HG03432 (cell line): ENCODE results near the gene NLRP10.
"Not testable (repeated sequence)": the region's sequence is repeated elsewhere in the genome, so short reads cannot be mapped to it uniquely, and the experiment has no call there.

Source experiments
- ATAC-seq: cut with Tn5 transposase; IDR thresholded peaks from one replicate; pipeline ENCODE4 v1.9.1; 2021; ENCODE audit warnings: mild to moderate bottlenecking, moderate library complexity; ENCODE audit not compliant: unreplicated experiment

Gene NLRP10

GRCh38 chr11:7965386-7965785 is at the start of gene NLRP10:
Gene NLRP10 (minus strand): TSS chr11:7965447. CDS start chr11:7963495, 1,952 bp downstream.
- no peak for ATAC-seq

- ATAC-seq: no peak
Measured at GRCh38 chr11:8013833-8014232, 48.6 kb upstream of the NLRP10 start.

- no peak for ATAC-seq
Measured at GRCh38 chr11:8011981-8012444, 46.8 kb upstream of the NLRP10 start.

GRCh38 chr11:8011371-8011770 is 46.1 kb upstream of the NLRP10 start:
- no peak for ATAC-seq

- ATAC-seq: no peak
Measured at GRCh38 chr11:8009856-8010255, 44.6 kb upstream of the NLRP10 start.

- ATAC-seq: no peak
Measured at GRCh38 chr11:8008212-8008611, 43.0 kb upstream of the NLRP10 start.

- ATAC-seq: peak; percentile 79
Measured at GRCh38 chr11:8006349-8006977, 41.2 kb upstream of the NLRP10 start.

- no peak for ATAC-seq
Measured at GRCh38 chr11:8005556-8005955, 40.3 kb upstream of the NLRP10 start.

- no peak for ATAC-seq
Measured at GRCh38 chr11:8004008-8004407, 38.8 kb upstream of the NLRP10 start.

- ATAC-seq: no peak
Measured at GRCh38 chr11:8003187-8003586, 37.9 kb upstream of the NLRP10 start.

- ATAC-seq: no peak
Measured at GRCh38 chr11:8002676-8003075, 37.4 kb upstream of the NLRP10 start.

- no peak for ATAC-seq
Measured at GRCh38 chr11:8000390-8000789, 35.1 kb upstream of the NLRP10 start.

GRCh38 chr11:7999795-8000194 is 34.5 kb upstream of the NLRP10 start:
- no peak for ATAC-seq

GRCh38 chr11:7994581-7995278 is 29.5 kb upstream of the NLRP10 start:
- no peak for ATAC-seq

GRCh38 chr11:7987560-7987883 is 22.3 kb upstream of the NLRP10 start:
- not testable (repeated sequence) for ATAC-seq

GRCh38 chr11:7986768-7987559 is 21.7 kb upstream of the NLRP10 start, which contains the start of gene EIF3F:
Gene EIF3F (plus strand): TSS chr11:7987337. CDS start chr11:7987353, 16 bp downstream.
- peak; percentile 94 for ATAC-seq

GRCh38 chr11:7983832-7984590 is 18.8 kb upstream of the NLRP10 start:
- ATAC-seq: no peak

GRCh38 chr11:7982582-7983119 is 17.4 kb upstream of the NLRP10 start:
- ATAC-seq: peak; percentile 40

GRCh38 chr11:7981619-7982157 is 16.4 kb upstream of the NLRP10 start:
- ATAC-seq: no peak

- no peak for ATAC-seq
Measured at GRCh38 chr11:7977232-7977917, 12.1 kb upstream of the NLRP10 start.
